Peyer's patch (tissue), 4 donors: ENCODE data around the gene KLHL36. TPM values are rescaled to one million over a fixed set of nuclear protein-coding genes. Genes with fewer than 3 reads are reported as not detected.
A peak's percentile ranks its signal among the peaks of the same experiment; 100 is the strongest.

ENCODE experiments used
- DNase-seq, 3 donors: peaks; one replicate each; pipeline ENCODE4 v3.0.0-alpha.2; 2017 to 2019
- H3K27ac ChIP-seq, 4 donors: fragments of 200-600 bp; sonication (generic); one replicate each; pipeline ENCODE4 v1.5.1; 2016 to 2019
- H3K27me3 ChIP-seq, 2 donors: fragments of 200-600 bp; sonication (generic); one replicate each; pipeline ENCODE4 v1.5.1; 2019
- H3K36me3 ChIP-seq, 3 donors: fragments of 200-600 bp; sonication (generic); one replicate each; pipeline ENCODE4 v1.5.1; 2016 to 2019
- H3K4me1 ChIP-seq, 4 donors: fragments of 200-600 bp; sonication (generic); one replicate each; pipeline ENCODE4 v1.5.1; 2016 to 2019
- H3K4me3 ChIP-seq, 4 donors: fragments of 200-600 bp; sonication (generic); 1 replicate in 3 of 4; 2 replicates in 1 of 4; pipeline ENCODE4 v1.5.1; 2016 to 2019; ENCODE audit warnings: mild to moderate bottlenecking in 1 of 4
- H3K9me3 ChIP-seq, 4 donors: fragments of 200-600 bp; sonication (generic); one replicate each; pipeline ENCODE4 v1.5.1; 2016 to 2019; ENCODE audit warnings: mild to moderate bottlenecking in 1 of 4
- POLR2A ChIP-seq, 2 donors: fragments of 450-650 bp; IDR thresholded peaks; one replicate each; pipeline ENCODE4 v1.5.1; 2017; ENCODE audit warnings: antibody characterized with exemption in 2 of 2, mild to moderate bottlenecking in 2 of 2, moderate library complexity in 2 of 2
- total RNA-seq, 4 donors: library from RNA; depleted of rRNA; stranded (reverse); fragments of >200 nt; gene quantifications; one replicate each; pipeline ENCODE4 v1.1.0, GENCODE V29; 2016
- TF ChIP-seq, protein P1 (sequence below), 6 experiments: fragments of 450-650 bp in 4 of 6; fragments of 200-600 bp in 2 of 6; sonication (generic) in 1 of 6; IDR thresholded peaks; one replicate each; pipeline ENCODE4 v1.5.1; 2017 to 2019; ENCODE audit warnings: antibody characterized with exemption in 6 of 6, mild to moderate bottlenecking in 3 of 6, moderate library complexity in 1 of 6

The KLHL36 gene
- total RNA-seq, 4 donors from 2014 or later, result 57.8 to 81.4 (median 74.4) TPM

DNA sequence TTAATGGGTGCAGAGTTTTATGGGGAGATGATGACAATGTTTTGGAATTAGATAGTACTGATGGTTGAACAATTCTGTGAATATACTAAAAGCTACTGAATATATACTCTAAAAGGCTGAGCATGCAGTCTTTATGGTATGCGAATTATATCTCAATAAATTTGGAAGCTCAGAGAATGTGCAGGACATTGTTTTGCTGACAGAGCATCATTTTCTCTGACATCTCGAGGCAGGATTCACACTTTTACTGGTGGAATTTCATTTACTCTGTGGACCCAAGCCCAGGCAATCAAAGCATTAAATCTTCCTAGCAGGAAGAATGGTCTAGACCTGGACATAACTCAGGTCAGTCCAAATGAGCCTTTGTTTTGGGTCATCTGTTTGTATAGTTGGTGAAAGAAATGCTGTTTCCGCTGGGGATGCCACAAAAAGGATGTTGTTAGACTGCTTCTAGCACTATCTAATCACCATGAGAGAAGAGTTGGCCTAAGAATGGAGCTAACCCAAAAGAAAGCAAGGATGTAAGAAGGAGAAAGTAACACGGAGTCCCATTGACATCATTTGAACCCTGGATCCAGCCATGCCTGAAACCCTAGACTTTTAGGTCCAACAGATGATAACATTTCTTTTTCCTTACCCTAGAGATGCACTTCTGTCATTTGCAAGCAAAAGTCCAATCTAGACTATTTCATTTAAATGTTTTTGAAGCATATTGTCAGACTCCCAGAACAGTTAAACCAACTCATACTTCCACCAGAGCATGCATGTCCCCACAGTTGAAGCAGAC is 32.7 kb downstream of the KLHL36 start:
- H3K4me1 ChIP-seq, result no peaks in the 10 kb centered on the region
- no peak for DNase-seq

DNA sequence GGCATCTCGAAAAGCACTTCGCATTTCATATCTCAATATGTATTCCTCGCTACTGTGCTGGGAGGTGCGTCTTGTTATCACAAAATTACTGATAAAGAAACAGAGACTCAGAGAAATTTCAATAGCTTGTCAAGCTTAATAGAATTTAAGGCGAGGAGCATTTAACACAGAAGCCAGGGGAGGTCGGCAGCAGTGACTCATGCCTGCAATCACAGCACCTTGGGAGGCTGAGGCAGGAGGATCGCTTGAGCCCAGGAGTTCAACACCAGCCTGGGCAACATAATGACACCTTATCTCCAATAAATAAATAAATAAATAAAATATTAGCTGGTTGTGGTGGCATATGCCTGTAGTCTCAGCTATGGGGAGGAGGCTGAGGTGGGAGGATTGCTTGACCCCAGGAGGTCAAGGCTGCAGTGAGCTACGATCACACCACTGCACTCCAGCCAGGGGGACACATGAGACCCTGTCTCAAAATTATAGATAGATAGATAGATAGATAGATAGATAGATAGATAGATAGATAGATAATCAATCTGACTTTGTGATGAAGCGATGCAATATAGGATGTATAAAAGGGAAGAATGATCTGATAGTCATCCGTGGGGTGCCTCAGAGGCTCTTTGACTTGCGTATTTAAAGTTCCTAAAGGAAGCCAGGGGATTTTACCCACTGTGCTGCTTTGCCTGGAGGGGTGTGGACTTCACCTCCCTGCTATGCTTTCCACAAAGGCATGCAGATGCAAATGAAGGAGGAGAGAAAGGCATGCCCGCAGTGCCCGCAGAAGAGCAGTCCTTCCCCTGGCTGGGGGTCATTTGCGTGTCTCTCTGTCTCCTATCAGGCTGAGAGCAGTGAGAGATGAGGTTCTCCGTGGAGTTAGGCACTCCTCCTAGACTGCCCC is 35.6 kb downstream of the KLHL36 start:
- no peaks in the 10 kb centered on the region for H3K4me1 ChIP-seq
- no peaks in the 10 kb centered on the region for H3K36me3 ChIP-seq
- no peak overlapping the region for H3K27ac ChIP-seq
- peak in 1 of 3 donors; percentile 23 for DNase-seq
- H3K4me3 ChIP-seq, result no peak overlapping the region
- TF ChIP-seq, protein P1, sequence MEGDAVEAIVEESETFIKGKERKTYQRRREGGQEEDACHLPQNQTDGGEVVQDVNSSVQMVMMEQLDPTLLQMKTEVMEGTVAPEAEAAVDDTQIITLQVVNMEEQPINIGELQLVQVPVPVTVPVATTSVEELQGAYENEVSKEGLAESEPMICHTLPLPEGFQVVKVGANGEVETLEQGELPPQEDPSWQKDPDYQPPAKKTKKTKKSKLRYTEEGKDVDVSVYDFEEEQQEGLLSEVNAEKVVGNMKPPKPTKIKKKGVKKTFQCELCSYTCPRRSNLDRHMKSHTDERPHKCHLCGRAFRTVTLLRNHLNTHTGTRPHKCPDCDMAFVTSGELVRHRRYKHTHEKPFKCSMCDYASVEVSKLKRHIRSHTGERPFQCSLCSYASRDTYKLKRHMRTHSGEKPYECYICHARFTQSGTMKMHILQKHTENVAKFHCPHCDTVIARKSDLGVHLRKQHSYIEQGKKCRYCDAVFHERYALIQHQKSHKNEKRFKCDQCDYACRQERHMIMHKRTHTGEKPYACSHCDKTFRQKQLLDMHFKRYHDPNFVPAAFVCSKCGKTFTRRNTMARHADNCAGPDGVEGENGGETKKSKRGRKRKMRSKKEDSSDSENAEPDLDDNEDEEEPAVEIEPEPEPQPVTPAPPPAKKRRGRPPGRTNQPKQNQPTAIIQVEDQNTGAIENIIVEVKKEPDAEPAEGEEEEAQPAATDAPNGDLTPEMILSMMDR (IDR thresholded peaks at IDR 0.05), result no peak
- TF ChIP-seq POLR2A (IDR thresholded peaks at IDR 0.05), result no peak
- no peaks in the 10 kb centered on the region for H3K9me3 ChIP-seq
- H3K27me3 ChIP-seq, result no peaks in the 10 kb centered on the region

More for the DNA sequence above, 32.7 kb downstream of the KLHL36 start:
- Histone ChIP-seq H3K27me3 (no peaks in the 10 kb centered on the region), H3K27ac (no peak overlapping the region), H3K9me3 (no peaks in the 10 kb centered on the region), H3K4me3 (no peak overlapping the region), H3K36me3 (no peaks in the 10 kb centered on the region)
- no peak for TF ChIP-seq POLR2A (IDR thresholded peaks at IDR 0.05)
- TF ChIP-seq, protein P1 (IDR thresholded peaks at IDR 0.05), result no peak

DNA sequence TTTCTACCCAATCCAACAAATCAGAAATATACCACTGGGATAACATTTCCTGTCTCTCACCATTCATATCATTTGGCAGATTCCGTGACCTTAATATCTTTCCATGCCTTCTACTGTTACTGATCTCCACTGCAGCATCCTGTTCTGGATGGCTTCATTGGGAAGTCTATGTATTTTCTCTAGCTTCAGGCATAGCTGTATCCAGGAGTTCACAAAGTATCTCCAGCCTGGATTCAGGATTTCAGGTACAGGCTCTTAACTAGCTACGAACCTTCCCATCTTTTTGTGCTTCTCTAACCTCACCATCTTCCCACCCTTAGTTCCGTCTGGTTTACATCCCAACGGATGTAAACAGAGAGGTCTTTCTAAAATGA is 36.3 kb downstream of the KLHL36 start:
- Histone ChIP-seq H3K27me3 (no peaks in the 10 kb centered on the region), H3K36me3 (no peaks in the 10 kb centered on the region), H3K9me3 (no peaks in the 10 kb centered on the region), H3K27ac (no peak overlapping the region), H3K4me1 (no peaks in the 10 kb centered on the region), H3K4me3 (no peak overlapping the region)
- no peak for DNase-seq
- TF ChIP-seq POLR2A (IDR thresholded peaks at IDR 0.05), result no peak
- TF ChIP-seq, protein P1 (IDR thresholded peaks at IDR 0.05), result no peak

DNA sequence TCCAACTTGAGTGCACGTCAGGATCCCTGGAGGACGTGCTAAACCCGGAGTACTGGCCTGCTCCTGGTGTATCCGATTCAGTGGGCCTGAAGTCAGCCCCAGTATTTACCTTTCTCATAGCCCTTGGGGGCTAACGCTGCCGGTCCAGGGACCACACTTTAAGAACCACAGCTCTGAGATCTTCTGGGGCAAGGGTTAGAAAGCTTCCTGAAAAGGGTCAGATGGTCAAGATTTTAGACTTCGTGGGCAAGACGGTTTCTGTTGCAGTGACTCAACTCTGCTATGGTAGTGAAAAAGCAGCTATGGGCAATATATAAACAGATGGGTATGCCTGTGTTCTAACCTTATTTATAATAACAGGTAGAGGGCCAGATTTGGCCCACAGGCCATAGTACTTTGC is 36.9 kb downstream of the KLHL36 start:
- Histone ChIP-seq H3K36me3 (no peaks in the 10 kb centered on the region), H3K4me3 (no peak overlapping the region), H3K9me3 (no peaks in the 10 kb centered on the region), H3K4me1 (no peaks in the 10 kb centered on the region), H3K27ac (no peak overlapping the region), H3K27me3 (no peaks in the 10 kb centered on the region)
- peak in 1 of 3 donors; percentile 17 for DNase-seq
- TF ChIP-seq, protein P1 (IDR thresholded peaks at IDR 0.05), result no peak
- TF ChIP-seq POLR2A (IDR thresholded peaks at IDR 0.05), result no peak

- Histone ChIP-seq H3K4me1 (peaks cover 0 to 5% (median 0%) of the 10 kb centered on the region in 4 donors), H3K36me3 (no peaks in the 10 kb centered on the region), H3K9me3 (no peaks in the 10 kb centered on the region), H3K27me3 (no peaks in the 10 kb centered on the region), H3K4me3 (no peak overlapping the region), H3K27ac (no peak overlapping the region)
- no peak for DNase-seq
- no peak for TF ChIP-seq POLR2A (IDR thresholded peaks at IDR 0.05)
- TF ChIP-seq, protein P1 (IDR thresholded peaks at IDR 0.05), result no peak
These were observed 38.5 kb downstream of the KLHL36 start for GRCh38 chr16:84686707-84687298.
